HG03108 (cell line): ENCODE measurements around the gene DSG3.

Source experiments
- ATAC-seq: cut with Tn5 transposase; IDR thresholded peaks from one replicate; pipeline ENCODE4 v1.9.1; 2021; ENCODE audit warnings: moderate library complexity; ENCODE audit not compliant: unreplicated experiment

The DSG3 gene

GRCh38 chr18:31430554-31430953 lies 17.0 kb upstream of the DSG3 start:
- no peak for ATAC-seq

GRCh38 chr18:31432316-31432715 lies 15.2 kb upstream of the DSG3 start:
- no peak for ATAC-seq

- no peak for ATAC-seq
Observed at GRCh38 chr18:31436825-31437224, 10.7 kb upstream of the DSG3 start.

GRCh38 chr18:31438402-31438801 lies 9.1 kb upstream of the DSG3 start:
- no peak for ATAC-seq

- ATAC-seq = no peak
Observed at GRCh38 chr18:31439807-31440325, 7.7 kb upstream of the DSG3 start.

- no peak for ATAC-seq
Observed at GRCh38 chr18:31440787-31441186, 6.8 kb upstream of the DSG3 start.

GRCh38 chr18:31441493-31441892 lies 6.0 kb upstream of the DSG3 start:
- no peak for ATAC-seq

GRCh38 chr18:31444142-31444541 lies 3.4 kb upstream of the DSG3 start:
- ATAC-seq = no peak

GRCh38 chr18:31445908-31446307 lies 1.6 kb upstream of the DSG3 start:
- ATAC-seq = no peak

GRCh38 chr18:31446854-31447253 lies 687 bp upstream of the DSG3 start:
- no peak for ATAC-seq

- ATAC-seq = no peak
Observed at GRCh38 chr18:31450409-31450808, 2.9 kb downstream of the DSG3 start.

- no peak for ATAC-seq
Observed at GRCh38 chr18:31451625-31452024, 4.1 kb downstream of the DSG3 start.

GRCh38 chr18:31454066-31454708 lies 6.6 kb downstream of the DSG3 start:
- ATAC-seq = no peak

- no peak for ATAC-seq
Observed at GRCh38 chr18:31469629-31470028, 22.1 kb downstream of the DSG3 start.

- ATAC-seq = no peak
Observed at GRCh38 chr18:31478688-31479087, 31.1 kb downstream of the DSG3 start.

- no peak for ATAC-seq
Observed at GRCh38 chr18:31482051-31482450, 34.5 kb downstream of the DSG3 start.

GRCh38 chr18:31483396-31483795 lies 35.9 kb downstream of the DSG3 start:
- no peak for ATAC-seq

GRCh38 chr18:31484461-31484860 lies 36.9 kb downstream of the DSG3 start:
- no peak for ATAC-seq

GRCh38 chr18:31486165-31486564 lies 38.6 kb downstream of the DSG3 start:
- no peak for ATAC-seq

- ATAC-seq = no peak
Observed at GRCh38 chr18:31487246-31488015, 39.9 kb downstream of the DSG3 start.

- ATAC-seq = no peak
Observed at GRCh38 chr18:31489311-31489710, 41.8 kb downstream of the DSG3 start.

GRCh38 chr18:31490387-31490786 lies 42.8 kb downstream of the DSG3 start:
- peak; percentile 65 for ATAC-seq
